Ovary (tissue), 3 donors: Measurements from ENCODE around the gene GRN.

Source experiments
- EP300 ChIP-seq: sonication (generic); formaldehyde crosslinking; IDR thresholded peaks from one replicate; pipeline ENCODE4 v1.6.1; 2017; ENCODE audit warnings: antibody characterized with exemption
- POLR2A ChIP-seq: fragments of 450-650 bp; IDR thresholded peaks from one replicate; pipeline ENCODE4 v1.6.1; 2017; ENCODE audit warnings: antibody characterized with exemption, mild to moderate bottlenecking, moderate library complexity
- TF ChIP-seq, protein P1 (sequence below), 3 donors: fragments of 450-650 bp in 2 of 3; fragments of 200-600 bp in 1 of 3; IDR thresholded peaks; one replicate each; pipeline versions ENCODE4 v1.5.1 to v1.8.0; 2016 to 2022; ENCODE audit warnings: antibody characterized with exemption in 3 of 3, mild to moderate bottlenecking in 1 of 3
- donor health status: DM: no; HTN: no; CAD: no.

DNA sequence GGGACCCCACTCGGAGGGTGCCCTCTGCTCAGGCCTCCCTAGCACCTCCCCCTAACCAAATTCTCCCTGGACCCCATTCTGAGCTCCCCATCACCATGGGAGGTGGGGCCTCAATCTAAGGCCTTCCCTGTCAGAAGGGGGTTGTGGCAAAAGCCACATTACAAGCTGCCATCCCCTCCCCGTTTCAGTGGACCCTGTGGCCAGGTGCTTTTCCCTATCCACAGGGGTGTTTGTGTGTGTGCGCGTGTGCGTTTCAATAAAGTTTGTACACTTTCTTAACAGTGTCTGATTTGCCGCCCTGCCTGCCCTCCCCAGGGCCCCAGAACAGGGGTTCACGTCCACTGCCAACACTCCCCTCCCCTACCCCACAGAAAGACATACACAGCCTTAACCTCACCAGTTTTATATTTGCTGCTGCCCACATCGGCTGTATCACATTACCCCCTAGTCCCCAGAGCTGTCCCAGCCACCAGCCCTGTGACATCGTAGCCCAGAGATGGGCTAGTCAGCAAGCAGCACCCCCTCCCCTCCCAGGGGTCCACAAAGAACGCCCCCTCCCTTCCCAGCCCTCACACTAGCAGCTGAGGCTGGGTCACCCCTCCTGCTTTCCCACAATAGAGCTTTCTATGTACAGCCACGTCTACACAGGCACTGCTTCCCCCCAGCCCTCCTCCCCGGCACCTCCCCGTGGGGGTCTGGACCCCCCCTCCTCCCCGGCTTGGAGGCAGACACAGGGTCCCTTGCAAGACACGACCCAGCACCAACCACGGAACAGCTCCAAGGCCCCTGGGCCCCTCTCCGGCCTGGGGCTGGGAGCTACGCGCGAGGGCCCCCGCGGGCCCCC lies 7.9 kb downstream of the GRN start:
- TF ChIP-seq, protein P1, sequence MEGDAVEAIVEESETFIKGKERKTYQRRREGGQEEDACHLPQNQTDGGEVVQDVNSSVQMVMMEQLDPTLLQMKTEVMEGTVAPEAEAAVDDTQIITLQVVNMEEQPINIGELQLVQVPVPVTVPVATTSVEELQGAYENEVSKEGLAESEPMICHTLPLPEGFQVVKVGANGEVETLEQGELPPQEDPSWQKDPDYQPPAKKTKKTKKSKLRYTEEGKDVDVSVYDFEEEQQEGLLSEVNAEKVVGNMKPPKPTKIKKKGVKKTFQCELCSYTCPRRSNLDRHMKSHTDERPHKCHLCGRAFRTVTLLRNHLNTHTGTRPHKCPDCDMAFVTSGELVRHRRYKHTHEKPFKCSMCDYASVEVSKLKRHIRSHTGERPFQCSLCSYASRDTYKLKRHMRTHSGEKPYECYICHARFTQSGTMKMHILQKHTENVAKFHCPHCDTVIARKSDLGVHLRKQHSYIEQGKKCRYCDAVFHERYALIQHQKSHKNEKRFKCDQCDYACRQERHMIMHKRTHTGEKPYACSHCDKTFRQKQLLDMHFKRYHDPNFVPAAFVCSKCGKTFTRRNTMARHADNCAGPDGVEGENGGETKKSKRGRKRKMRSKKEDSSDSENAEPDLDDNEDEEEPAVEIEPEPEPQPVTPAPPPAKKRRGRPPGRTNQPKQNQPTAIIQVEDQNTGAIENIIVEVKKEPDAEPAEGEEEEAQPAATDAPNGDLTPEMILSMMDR (IDR thresholded peaks at IDR 0.05), result no peak
- TF ChIP-seq POLR2A, result no peak
- no peak for TF ChIP-seq EP300
